Measurements from ENCODE around the gene TMEM45A.

DNA sequence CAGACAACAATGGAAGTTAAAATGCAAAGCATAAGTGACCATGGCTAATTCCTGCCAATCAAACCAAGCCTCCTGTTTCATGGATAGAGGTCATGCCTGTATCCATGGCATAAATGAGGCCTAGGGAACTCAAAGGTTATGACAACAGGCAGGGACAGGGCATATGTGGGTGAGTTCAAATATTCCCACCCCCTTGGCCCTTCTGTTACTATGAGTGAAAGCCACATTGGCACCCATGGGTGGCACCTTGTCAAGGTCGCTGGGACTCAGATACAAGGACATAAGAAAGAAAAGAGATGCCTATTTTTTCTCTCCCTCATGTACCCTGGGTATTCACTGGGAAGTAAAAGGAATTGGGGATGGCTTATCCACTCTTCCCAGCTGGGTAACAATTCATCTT is 25.3 kb upstream of the TMEM45A start:
- TF ChIP-seq CTCF (IDR thresholded peaks at IDR 0.05) = no peak
- TF ChIP-seq POLR2A (IDR thresholded peaks at IDR 0.05) = no peak

All from tibial nerve (tissue), 3 donors.